Breast epithelium (tissue), 3 donors: ENCODE results near the gene TMEM186.

Experiments used
- POLR2A ChIP-seq: fragments of 450-650 bp; IDR thresholded peaks from one replicate; pipeline ENCODE4 v1.6.1; 2016; ENCODE audit warnings: antibody characterized with exemption, mild to moderate bottlenecking, moderate library complexity
- POLR2AphosphoS5 ChIP-seq, 3 donors: sonication (generic); formaldehyde crosslinking; IDR thresholded peaks; one replicate each; pipeline ENCODE4 v1.6.1; 2017; ENCODE audit warnings: antibody characterized with exemption in 3 of 3
- TF ChIP-seq, protein P1 (sequence below), 3 donors: fragments of 450-650 bp; IDR thresholded peaks; one replicate each; pipeline ENCODE4 v1.5.1; 2016 to 2017; ENCODE audit warnings: antibody characterized with exemption in 3 of 3, mild to moderate bottlenecking in 3 of 3, moderate library complexity in 3 of 3

DNA sequence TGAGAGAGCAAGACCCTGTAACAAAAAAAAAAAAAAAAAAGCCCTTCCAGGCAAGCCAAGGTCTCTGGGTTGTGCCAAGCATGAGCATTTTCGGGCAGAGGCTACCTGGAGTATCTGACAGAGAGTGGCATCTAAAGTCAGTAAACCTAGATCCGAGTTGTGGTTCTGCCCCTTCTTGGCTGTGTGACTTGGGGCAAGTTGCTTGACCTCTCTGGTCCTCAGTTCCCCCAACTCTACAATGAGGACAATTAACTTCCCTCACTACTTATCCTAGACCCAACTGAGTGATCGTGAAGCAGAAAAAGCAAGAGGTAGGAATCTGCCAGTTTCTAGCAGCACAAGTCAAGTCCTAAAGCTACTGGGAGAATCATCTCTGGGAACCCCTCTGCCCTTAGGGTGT lies 34.4 kb downstream of the TMEM186 start:
- TF ChIP-seq POLR2AphosphoS5 (IDR thresholded peaks at IDR 0.05) (no peak), POLR2A (no peak)
- TF ChIP-seq, protein P1, sequence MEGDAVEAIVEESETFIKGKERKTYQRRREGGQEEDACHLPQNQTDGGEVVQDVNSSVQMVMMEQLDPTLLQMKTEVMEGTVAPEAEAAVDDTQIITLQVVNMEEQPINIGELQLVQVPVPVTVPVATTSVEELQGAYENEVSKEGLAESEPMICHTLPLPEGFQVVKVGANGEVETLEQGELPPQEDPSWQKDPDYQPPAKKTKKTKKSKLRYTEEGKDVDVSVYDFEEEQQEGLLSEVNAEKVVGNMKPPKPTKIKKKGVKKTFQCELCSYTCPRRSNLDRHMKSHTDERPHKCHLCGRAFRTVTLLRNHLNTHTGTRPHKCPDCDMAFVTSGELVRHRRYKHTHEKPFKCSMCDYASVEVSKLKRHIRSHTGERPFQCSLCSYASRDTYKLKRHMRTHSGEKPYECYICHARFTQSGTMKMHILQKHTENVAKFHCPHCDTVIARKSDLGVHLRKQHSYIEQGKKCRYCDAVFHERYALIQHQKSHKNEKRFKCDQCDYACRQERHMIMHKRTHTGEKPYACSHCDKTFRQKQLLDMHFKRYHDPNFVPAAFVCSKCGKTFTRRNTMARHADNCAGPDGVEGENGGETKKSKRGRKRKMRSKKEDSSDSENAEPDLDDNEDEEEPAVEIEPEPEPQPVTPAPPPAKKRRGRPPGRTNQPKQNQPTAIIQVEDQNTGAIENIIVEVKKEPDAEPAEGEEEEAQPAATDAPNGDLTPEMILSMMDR (IDR thresholded peaks at IDR 0.05) = no peak
